HepG2 (cell line): Measurements from ENCODE around the gene TRIM62. TPM values are rescaled to one million over a fixed set of nuclear protein-coding genes. Genes with fewer than 3 reads are reported as not detected.

ENCODE experiments used
- ATAC-seq: fragments of 200-7000 bp; cut with Tn5 transposase; 3 replicates; pipeline ENCODE4 v1.9.1; 2020; ENCODE audit warnings: mild to moderate bottlenecking, moderate library complexity
- BruUV-seq: library from RNA; stranded (reverse); fragments of 400-500 nt; replicated peaks from 2 replicates; lab custom pipeline; 2021; lab: Mats Ljungman, UMichigan
- CTCF ChIA-PET: fragments of 300-600 bp; formaldehyde crosslinking; extraction: SDS; loops from one replicate; lab custom pipeline; 2021; ENCODE audit warnings: low total read pairs, inconsistent platforms, low intra/inter-chr PET ratio; lab: Yijun Ruan, JAX
- POLR2A ChIA-PET: fragments of 350-600 bp; sonication (Branson Sonifier 250); formaldehyde crosslinking; loops from one replicate; lab custom pipeline; 2020; ENCODE audit warnings: antibody characterized with exemption, inconsistent platforms; lab: Yijun Ruan, JAX
- DNase-seq: peaks from one replicate; pipeline ENCODE4 v3.0.0-alpha.2; 2015; ENCODE audit warnings: low spot score
- FAIRE-seq: peaks from 3 replicates; lab custom pipeline; 2011; peaks lifted over from hg19 to GRCh38; lab: Jason Lieb, UNC
- H2AFZ ChIP-seq: one replicate; pipeline ENCODE4 v1.6.1; 2011; ENCODE audit warnings: low read length, inconsistent platforms
- H3K27ac ChIP-seq: fragments of 300-600 bp; 3 replicates; pipeline ENCODE4 v1.8.0; 2011; ENCODE audit warnings: mixed run types, mild to moderate bottlenecking, mixed read lengths, low read length, inconsistent platforms; ENCODE audit not compliant: insufficient read depth; ENCODE audit errors: extremely low read length
- H3K27me3 ChIP-seq, 2 experiments: fragments of 200-600 bp in 1 of 2; 2 replicates in 1 of 2; 3 replicates in 1 of 2; pipeline versions ENCODE4 v1.6.0 to v1.8.0; 2011; ENCODE audit warnings: low read length in 2 of 2, mild to moderate bottlenecking in 2 of 2, moderate library complexity in 2 of 2, inconsistent platforms in 1 of 2; ENCODE audit not compliant: insufficient read depth in 2 of 2, control insufficient read depth in 1 of 2
- H3K36me3 ChIP-seq, 2 experiments: fragments of 200-600 bp in 1 of 2; replicated peaks in 1 of 2; 2 replicates in 1 of 2; 3 replicates in 1 of 2; pipeline versions ENCODE4 v1.5.1 to v1.8.0; 2011; ENCODE audit warnings: low read length in 2 of 2, inconsistent platforms in 1 of 2; ENCODE audit not compliant: insufficient read depth in 2 of 2, control insufficient read depth in 1 of 2
- H3K4me1 ChIP-seq: 2 replicates; pipeline ENCODE4 v1.5.1; 2012; ENCODE audit warnings: low read length, inconsistent platforms; ENCODE audit not compliant: insufficient read depth
- H3K4me2 ChIP-seq: 2 replicates; pipeline ENCODE4 v1.6.0; 2011; ENCODE audit warnings: low read depth, low read length, inconsistent platforms
- H3K4me3 ChIP-seq, 3 experiments: fragments of 200-600 bp in 1 of 3; sonication (generic), shearing (Covaris generic) in 1 of 3; replicated peaks in 1 of 3; 2 replicates each; pipeline ENCODE4 v1.5.1; 2011 to 2016; ENCODE audit warnings: low read length in 3 of 3, inconsistent platforms in 2 of 3, low read depth in 2 of 3, mild to moderate bottlenecking in 2 of 3, control low read depth in 1 of 3, mixed read lengths in 1 of 3; ENCODE audit not compliant: insufficient read depth in 1 of 3
- H3K79me2 ChIP-seq: one replicate; pipeline ENCODE4 v1.6.1; 2011; ENCODE audit warnings: low read length, inconsistent platforms; ENCODE audit not compliant: insufficient read depth
- H3K9ac ChIP-seq: 2 replicates; pipeline ENCODE4 v1.6.0; 2011; ENCODE audit warnings: mild to moderate bottlenecking, low read depth, low read length, inconsistent platforms; ENCODE audit not compliant: insufficient read depth
- H3K9me3 ChIP-seq: 2 replicates; pipeline ENCODE4 v1.5.1; 2012; ENCODE audit warnings: mild to moderate bottlenecking, low read length
- H4K20me1 ChIP-seq: 2 replicates; pipeline ENCODE4 v1.6.0; 2011; ENCODE audit warnings: inconsistent platforms, mild to moderate bottlenecking, low read length, moderate library complexity; ENCODE audit not compliant: insufficient read depth
- ELF3 ChIP-seq: IDR thresholded peaks from 2 replicates; pipeline ENCODE4 v1.6.1; 2016; ENCODE audit warnings: missing genetic modification reagents, missing compliant biosample characterization
- GABPB1 ChIP-seq: IDR thresholded peaks from 2 replicates; pipeline ENCODE4 v1.6.1; 2016; ENCODE audit warnings: mild to moderate bottlenecking, missing genetic modification reagents, moderate library complexity, missing compliant biosample characterization
- KDM2A ChIP-seq: sonication (generic); formaldehyde crosslinking; IDR thresholded peaks from 2 replicates; pipeline ENCODE4 v1.4.0; 2020; ENCODE audit warnings: low read depth, missing genetic modification reagents, borderline replicate concordance
- PAX8 ChIP-seq: sonication (generic); formaldehyde crosslinking; IDR thresholded peaks from 2 replicates; pipeline ENCODE4 v1.8.0; 2022; ENCODE audit warnings: mild to moderate bottlenecking, missing genetic modification reagents, borderline replicate concordance
- PHB2 ChIP-seq: fragments of 450-650 bp; IDR thresholded peaks from 2 replicates; pipeline ENCODE4 v1.6.1; 2018; ENCODE audit not compliant: partially characterized antibody
- TBP ChIP-seq: sonication (generic); formaldehyde crosslinking; IDR thresholded peaks from 2 replicates; pipeline ENCODE4 v1.5.0; 2020; ENCODE audit warnings: missing genetic modification reagents
- TEAD2 ChIP-seq: sonication (generic); formaldehyde crosslinking; IDR thresholded peaks from 2 replicates; pipeline ENCODE4 v1.9.0; 2021; ENCODE audit warnings: missing genetic modification reagents
- ZFP1 ChIP-seq: IDR thresholded peaks from 2 replicates; pipeline ENCODE4 v1.6.1; 2016
- ZNF530 ChIP-seq: sonication (generic); formaldehyde crosslinking; IDR thresholded peaks from 2 replicates; pipeline ENCODE4 v1.5.0; 2020; ENCODE audit warnings: low read depth, mild to moderate bottlenecking, missing genetic modification reagents
- ZNF747 ChIP-seq: sonication (generic); formaldehyde crosslinking; IDR thresholded peaks from 2 replicates; pipeline ENCODE4 v1.8.1; 2023; ENCODE audit warnings: missing genetic modification reagents, mild to moderate bottlenecking, borderline replicate concordance
- WGBS: methylation state at CpG from one replicate; pipeline ENCODE4 v1.1.6; 2017; ENCODE audit warnings: low lambda C conversion rate; 5-methylcytosine and 5-hydroxymethylcytosine counted together
- in situ Hi-C: cut with HindIII; loops from 2 replicates; pipeline ENCODE4 v1.10.0; 2017; ENCODE audit warnings: low pct_unique_long_range_greater_than_20kb; ENCODE audit not compliant: extremely low pct_ligation_motif_present
- intact Hi-C: fragments of 100-400 bp; cut with micrococcal nuclease; formaldehyde crosslinking; loops from one replicate; pipeline ENCODE4 v1.10.0; 2022; ENCODE audit not compliant: unreplicated experiment
- polyA plus RNA-seq, 8 experiments: library from polyadenylated mRNA; depleted of rRNA in 3 of 8; stranded (reverse) in 7 of 8; unstranded in 1 of 8; fragments of >200 nt; fragmentation: Illumina TruSeq in 4 of 8; extraction: Trizol in 4 of 8; gene quantifications; 2 replicates each; pipeline versions ENCODE4 v1.2.1 to v1.2.3, GENCODE V29; 2011 to 2016; ENCODE audit warnings: low read depth in 4 of 8, missing spikeins in 1 of 8, mixed read lengths in 1 of 8; ENCODE audit not compliant: insufficient read depth in 1 of 8
- total RNA-seq, 5 experiments: library from RNA; depleted of rRNA; stranded (reverse); fragments of >200 nt; fragmentation: Illumina TruSeq; extraction: Trizol; gene quantifications; 2 replicates each; pipeline ENCODE4 v1.2.3, GENCODE V29; 2016; ENCODE audit warnings: low read depth in 1 of 5
- TF ChIP-seq, protein P1 (sequence below): sonication (generic); formaldehyde crosslinking; IDR thresholded peaks from 2 replicates; pipeline ENCODE4 v1.5.0; 2020; ENCODE audit warnings: missing genetic modification reagents, mild to moderate bottlenecking, borderline replicate concordance
- TF ChIP-seq, protein P2 (sequence below): sonication (generic); formaldehyde crosslinking; IDR thresholded peaks from 2 replicates; pipeline ENCODE4 v1.8.1; 2022; ENCODE audit warnings: low read depth, mild to moderate bottlenecking, missing genetic modification reagents
- TF ChIP-seq, protein P3 (sequence below): sonication (generic); formaldehyde crosslinking; IDR thresholded peaks from 2 replicates; pipeline ENCODE4 v1.5.0; 2020; ENCODE audit warnings: missing genetic modification reagents

TRIM62 gene
- total and polyA plus RNA-seq, 2 of the 13 experiments (the other 11 are each of a cell fraction or from before 2014, with no cell fraction given): 0.53 to 0.57 TPM

DNA sequence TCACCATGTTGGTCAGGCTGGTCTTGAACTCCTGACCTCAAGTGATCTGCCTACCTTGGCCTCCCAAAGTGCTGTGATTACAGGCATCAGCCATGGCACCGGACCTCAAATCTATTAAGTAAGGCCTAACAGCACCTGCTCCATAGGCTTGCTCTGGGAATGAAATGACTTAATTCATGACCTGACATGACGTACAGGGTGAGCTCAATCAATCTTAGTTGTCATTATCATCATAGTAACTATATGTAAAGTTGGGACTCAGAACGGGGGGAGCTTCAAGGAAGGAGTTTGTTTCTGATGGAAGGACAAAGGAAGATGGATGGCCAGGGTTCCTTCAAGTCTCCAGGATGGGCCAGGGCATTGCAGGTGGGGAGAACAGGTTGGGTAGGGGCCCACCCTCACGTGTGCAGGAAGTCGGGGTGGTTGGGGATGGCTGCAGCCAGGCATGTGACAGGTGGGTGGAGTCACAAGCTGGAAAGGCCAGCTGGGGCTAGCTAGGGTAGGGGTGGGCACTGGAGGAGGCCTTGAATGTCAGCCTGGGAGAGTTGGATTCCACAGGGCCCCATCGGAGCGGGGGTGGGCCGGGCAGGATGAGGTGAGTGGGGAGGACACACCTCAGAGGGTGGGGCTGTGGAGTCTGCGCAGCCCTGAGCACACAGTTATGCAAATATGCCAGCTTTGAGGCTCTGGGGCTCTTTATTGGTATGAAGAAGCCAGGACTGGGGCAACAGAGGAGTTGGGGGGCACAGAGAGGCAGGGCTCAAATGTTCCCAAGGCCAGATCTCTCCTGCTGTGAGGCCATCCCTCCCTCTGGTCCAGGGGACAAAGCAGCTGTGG lies 9.6 kb downstream of the TRIM62 start:
- no peaks in the 10 kb centered on the region for H3K27me3 ChIP-seq
- CTCF ChIA-PET: no interaction called here
- H3K79me2 ChIP-seq: no peaks in the 10 kb centered on the region
- no peak overlapping the region for H3K9ac ChIP-seq
- no peak overlapping the region for H3K4me2 ChIP-seq
- no peak for ATAC-seq
- in situ Hi-C loops: loop anchor here (10.0 kb wide), 1 partner anchor 57 kb away; no protein-coding TSS in a partner anchor
- BruUV-seq: no TSS peak
- H3K4me1 ChIP-seq: no peaks in the 10 kb centered on the region
- no peak for DNase-seq
- intact Hi-C loops: no loop called here
- H4K20me1 ChIP-seq: no peaks in the 10 kb centered on the region
- TF ChIP-seq TEAD2 (CRISPR knock-in tag) (no peak), PHB2 (no peak), ZNF530 (CRISPR knock-in tag) (no peak), ZFP1 (CRISPR knock-in tag) (no peak), GABPB1 (no peak), KDM2A (CRISPR knock-in tag) (no peak), ZNF747 (CRISPR knock-in tag) (no peak), ELF3 (CRISPR knock-in tag) (no peak), TBP (CRISPR knock-in tag) (no peak), PAX8 (CRISPR knock-in tag) (no peak)
- TF ChIP-seq, protein P1, sequence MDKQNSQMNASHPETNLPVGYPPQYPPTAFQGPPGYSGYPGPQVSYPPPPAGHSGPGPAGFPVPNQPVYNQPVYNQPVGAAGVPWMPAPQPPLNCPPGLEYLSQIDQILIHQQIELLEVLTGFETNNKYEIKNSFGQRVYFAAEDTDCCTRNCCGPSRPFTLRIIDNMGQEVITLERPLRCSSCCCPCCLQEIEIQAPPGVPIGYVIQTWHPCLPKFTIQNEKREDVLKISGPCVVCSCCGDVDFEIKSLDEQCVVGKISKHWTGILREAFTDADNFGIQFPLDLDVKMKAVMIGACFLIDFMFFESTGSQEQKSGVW (CRISPR knock-in tag): no peak
- TF ChIP-seq, protein P2, sequence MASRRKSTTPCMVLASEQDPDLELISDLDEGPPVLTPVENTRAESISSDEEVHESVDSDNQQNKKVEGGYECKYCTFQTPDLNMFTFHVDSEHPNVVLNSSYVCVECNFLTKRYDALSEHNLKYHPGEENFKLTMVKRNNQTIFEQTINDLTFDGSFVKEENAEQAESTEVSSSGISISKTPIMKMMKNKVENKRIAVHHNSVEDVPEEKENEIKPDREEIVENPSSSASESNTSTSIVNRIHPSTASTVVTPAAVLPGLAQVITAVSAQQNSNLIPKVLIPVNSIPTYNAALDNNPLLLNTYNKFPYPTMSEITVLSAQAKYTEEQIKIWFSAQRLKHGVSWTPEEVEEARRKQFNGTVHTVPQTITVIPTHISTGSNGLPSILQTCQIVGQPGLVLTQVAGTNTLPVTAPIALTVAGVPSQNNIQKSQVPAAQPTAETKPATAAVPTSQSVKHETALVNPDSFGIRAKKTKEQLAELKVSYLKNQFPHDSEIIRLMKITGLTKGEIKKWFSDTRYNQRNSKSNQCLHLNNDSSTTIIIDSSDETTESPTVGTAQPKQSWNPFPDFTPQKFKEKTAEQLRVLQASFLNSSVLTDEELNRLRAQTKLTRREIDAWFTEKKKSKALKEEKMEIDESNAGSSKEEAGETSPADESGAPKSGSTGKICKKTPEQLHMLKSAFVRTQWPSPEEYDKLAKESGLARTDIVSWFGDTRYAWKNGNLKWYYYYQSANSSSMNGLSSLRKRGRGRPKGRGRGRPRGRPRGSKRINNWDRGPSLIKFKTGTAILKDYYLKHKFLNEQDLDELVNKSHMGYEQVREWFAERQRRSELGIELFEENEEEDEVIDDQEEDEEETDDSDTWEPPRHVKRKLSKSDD (CRISPR knock-in tag): no peak
- TF ChIP-seq, protein P3, sequence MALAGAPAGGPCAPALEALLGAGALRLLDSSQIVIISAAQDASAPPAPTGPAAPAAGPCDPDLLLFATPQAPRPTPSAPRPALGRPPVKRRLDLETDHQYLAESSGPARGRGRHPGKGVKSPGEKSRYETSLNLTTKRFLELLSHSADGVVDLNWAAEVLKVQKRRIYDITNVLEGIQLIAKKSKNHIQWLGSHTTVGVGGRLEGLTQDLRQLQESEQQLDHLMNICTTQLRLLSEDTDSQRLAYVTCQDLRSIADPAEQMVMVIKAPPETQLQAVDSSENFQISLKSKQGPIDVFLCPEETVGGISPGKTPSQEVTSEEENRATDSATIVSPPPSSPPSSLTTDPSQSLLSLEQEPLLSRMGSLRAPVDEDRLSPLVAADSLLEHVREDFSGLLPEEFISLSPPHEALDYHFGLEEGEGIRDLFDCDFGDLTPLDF: no peak
- TF ChIP-seq, all 625 proteins: peak for 0
- Histone ChIP-seq H3K9me3 (no peaks in the 10 kb centered on the region), H3K4me3 (no peak overlapping the region), H3K36me3 (no peaks in the 10 kb centered on the region), H2AFZ (no peak overlapping the region), H3K27ac (no peak overlapping the region)
- POLR2A ChIA-PET: no interaction called here
- FAIRE-seq: no peak
- 67% methylated on average over 8 of the region's 9 CpGs for WGBS
